Small intestine (tissue), 7 donors: ENCODE measurements around the gene MAPKAPK2. TPM values are rescaled to one million over a fixed set of nuclear protein-coding genes. Genes with fewer than 3 reads are reported as not detected.
A peak's percentile ranks its signal among the peaks of the same experiment; 100 is the strongest.

Experiments
- DNase-seq, 2 donors: peaks; one replicate each; pipeline versions ENCODE4 v3.0.0 to v3.0.0-alpha.2; 2013
- FAIRE-seq: peaks from 2 replicates; lab custom pipeline; 2012; peaks lifted over from hg19 to GRCh38; lab: Jason Lieb, UNC
- H3K27ac ChIP-seq, 3 donors: one replicate each; pipeline ENCODE4 v1.5.1; 2013; ENCODE audit warnings: low read length in 2 of 3, mild to moderate bottlenecking in 2 of 3, control low read depth in 1 of 3, inconsistent platforms in 1 of 3, low read depth in 1 of 3, moderate library complexity in 1 of 3
- H3K27me3 ChIP-seq, 3 donors: one replicate each; pipeline ENCODE4 v1.6.1; 2013; ENCODE audit warnings: low read length in 3 of 3, inconsistent platforms in 1 of 3; ENCODE audit not compliant: control insufficient read depth in 3 of 3, insufficient read depth in 3 of 3
- H3K36me3 ChIP-seq, 3 donors: one replicate each; pipeline ENCODE4 v1.6.1; 2013; ENCODE audit warnings: low read length in 3 of 3, inconsistent platforms in 1 of 3, low read depth in 1 of 3, mild to moderate bottlenecking in 1 of 3, moderate library complexity in 1 of 3; ENCODE audit not compliant: control insufficient read depth in 3 of 3, insufficient read depth in 2 of 3
- H3K4me1 ChIP-seq, 3 donors: one replicate each; pipeline ENCODE4 v1.6.1; 2013; ENCODE audit warnings: low read length in 2 of 3, inconsistent platforms in 1 of 3, low read depth in 1 of 3, mild to moderate bottlenecking in 1 of 3, moderate library complexity in 1 of 3; ENCODE audit not compliant: control insufficient read depth in 3 of 3, insufficient read depth in 2 of 3
- H3K4me3 ChIP-seq, 3 donors: one replicate each; pipeline ENCODE4 v1.5.1; 2013; ENCODE audit warnings: low read length in 3 of 3, control low read depth in 1 of 3, inconsistent platforms in 1 of 3, low read depth in 1 of 3, mild to moderate bottlenecking in 1 of 3, moderate library complexity in 1 of 3
- H3K9me3 ChIP-seq, 2 donors: one replicate each; pipeline ENCODE4 v1.6.1; 2013; ENCODE audit warnings: low read depth in 1 of 2, low read length in 1 of 2; ENCODE audit not compliant: control insufficient read depth in 2 of 2, insufficient read depth in 1 of 2
- WGBS, 3 donors: extraction: QIAGEN DNeasy Blood & Tissue Kit; methylation state at CpG; one replicate each; pipeline ENCODE4 v1.1.7; 2013; 5-methylcytosine and 5-hydroxymethylcytosine counted together
- polyA plus RNA-seq, 4 donors: library from polyadenylated mRNA; stranded (reverse) in 3 of 4; unstranded in 1 of 4; fragments of 200-250 nt in 3 of 4; fragments of 120-200 nt in 1 of 4; gene quantifications; one replicate each; pipeline versions ENCODE4 v1.2.1 to v1.2.3, GENCODE V29; 2013
- donor health status: healthy with polysubstance abuse.
- donor health status: control.
- donor health status: control.
- donor health status: Bipolar disorder and iron deficiency.
- donor health status: healthy.

MAPKAPK2 gene
- polyA plus RNA-seq, 4 donors = 56.4 to 93.5 (median 71.3) TPM

DNA sequence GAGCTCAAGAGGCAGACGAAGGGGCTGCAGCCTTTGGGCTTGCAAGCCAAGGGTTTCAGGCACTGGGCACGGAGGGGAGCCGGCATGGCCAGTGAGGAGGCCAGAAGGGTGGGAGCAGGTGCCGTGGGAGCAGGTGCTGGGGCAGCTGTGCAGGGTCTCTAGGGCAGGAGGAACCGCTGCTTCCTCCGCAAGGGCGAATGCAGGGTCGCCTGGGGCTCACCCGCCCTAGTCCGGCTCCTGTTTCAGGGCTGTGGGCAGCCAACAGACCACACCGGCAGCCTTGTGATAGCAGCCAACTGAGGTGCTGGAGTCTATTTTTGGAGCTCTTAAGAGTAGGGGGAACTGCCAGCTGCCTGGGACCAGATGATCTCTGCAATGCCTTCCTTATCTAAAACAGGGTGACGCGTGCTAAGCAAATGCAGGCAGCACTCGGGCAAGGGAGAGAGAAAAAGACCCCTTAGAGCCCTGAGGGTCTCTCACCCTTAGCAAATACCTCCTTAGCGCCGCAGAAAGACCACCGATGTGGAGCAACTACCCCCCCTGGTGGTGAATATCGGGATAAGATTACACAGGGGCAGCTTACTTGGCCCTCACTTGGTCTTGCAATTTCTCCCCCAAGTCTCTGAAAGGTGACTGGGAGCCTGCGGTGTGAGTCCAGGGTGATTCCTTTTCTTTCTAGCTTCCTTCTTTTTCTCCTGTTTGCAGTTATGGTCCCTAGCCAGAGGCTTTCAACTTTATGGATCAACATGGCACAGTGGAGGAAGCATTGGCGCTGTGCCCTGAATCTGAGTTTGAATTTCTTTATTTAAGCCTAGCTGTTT lies 20.7 kb upstream of the MAPKAPK2 start:
- 14 to 28% (median 26%) methylated on average over 20 of the region's 20 CpGs for WGBS, 3 donors
- peaks cover 3 to 16% (median 5%) of the 10 kb centered on the region in 3 donors for H3K4me1 ChIP-seq
- FAIRE-seq (no peak), DNase-seq (peak; percentile 62 to 81)
- no peaks in the 10 kb centered on the region for H3K36me3 ChIP-seq
- no peaks in the 10 kb centered on the region for H3K9me3 ChIP-seq
- H3K27ac ChIP-seq = no peak overlapping the region
- peaks cover 0 to 7% (median 0%) of the 10 kb centered on the region in 3 donors for H3K27me3 ChIP-seq
- H3K4me3 ChIP-seq = no peak overlapping the region

GRCh38 chr1:206664740-206665139 lies 20.0 kb upstream of the MAPKAPK2 start:
- FAIRE-seq (no peak), DNase-seq (no peak)
- Histone ChIP-seq H3K4me1 (peaks cover 1 to 9% (median 4%) of the 10 kb centered on the region in 3 donors), H3K36me3 (no peaks in the 10 kb centered on the region), H3K27me3 (peaks cover 0 to 7% (median 0%) of the 10 kb centered on the region in 3 donors), H3K9me3 (no peaks in the 10 kb centered on the region), H3K4me3 (no peak overlapping the region), H3K27ac (no peak overlapping the region)
- 59 to 65% (median 62%) methylated on average over 6 of the region's 6 CpGs for WGBS, 3 donors

- WGBS, 3 donors = 82 to 95% (median 93%) methylated on average over 3 of the region's 3 CpGs
- Histone ChIP-seq H3K27me3 (peaks cover 0 to 7% (median 0%) of the 10 kb centered on the region in 3 donors), H3K27ac (no peak overlapping the region), H3K9me3 (no peaks in the 10 kb centered on the region), H3K4me1 (peaks cover 0 to 7% (median 0%) of the 10 kb centered on the region in 3 donors), H3K4me3 (no peak overlapping the region), H3K36me3 (no peaks in the 10 kb centered on the region)
- DNase-seq = no peak
- FAIRE-seq = no peak
Observed at GRCh38 chr1:206666031-206666561, 18.6 kb upstream of the MAPKAPK2 start.

DNA sequence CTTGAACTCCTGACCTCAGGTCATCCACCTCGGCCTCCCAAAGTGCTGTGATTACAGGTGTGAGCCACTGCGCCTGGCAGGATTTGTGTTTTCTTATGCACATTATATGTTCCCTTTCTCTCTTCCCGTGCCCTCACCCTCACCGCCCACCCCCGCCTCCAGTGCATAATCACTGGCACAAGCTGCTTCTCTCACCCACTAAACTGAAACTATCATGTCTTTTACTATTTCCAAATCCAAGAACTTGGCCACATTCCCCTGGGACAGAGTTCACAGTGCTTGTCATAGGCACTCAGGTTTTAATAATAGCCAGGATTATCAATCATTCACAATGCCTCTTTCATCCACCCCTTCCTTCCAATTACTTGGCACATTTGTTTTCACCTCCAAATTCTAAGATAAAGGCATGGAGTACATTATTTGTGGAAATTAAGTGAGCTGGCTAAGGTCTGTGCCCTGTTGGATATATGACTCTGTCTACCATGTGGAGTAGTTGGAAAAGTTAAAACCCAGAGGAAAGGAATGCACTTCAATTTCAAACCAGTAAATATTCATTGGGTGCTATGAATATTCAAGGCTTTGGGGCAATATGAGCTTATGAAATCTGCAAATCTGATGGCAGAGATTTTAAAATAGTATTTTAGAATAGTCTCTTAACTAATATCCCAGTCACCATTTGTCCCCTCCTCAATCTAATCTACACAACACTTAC lies 17.6 kb upstream of the MAPKAPK2 start:
- H3K27ac ChIP-seq = no peak overlapping the region
- FAIRE-seq (no peak), DNase-seq (peak in 1 of 2 donors; percentile 77)
- 11 to 61% (median 41%) methylated on average over 5 of the region's 5 CpGs for WGBS, 3 donors
- H3K4me1 ChIP-seq = peaks cover 2 to 16% (median 3%) of the 10 kb centered on the region in 3 donors
- H3K36me3 ChIP-seq = no peaks in the 10 kb centered on the region
- H3K9me3 ChIP-seq = no peaks in the 10 kb centered on the region
- peaks cover 0 to 7% (median 0%) of the 10 kb centered on the region in 3 donors for H3K27me3 ChIP-seq
- H3K4me3 ChIP-seq = no peak overlapping the region

DNA sequence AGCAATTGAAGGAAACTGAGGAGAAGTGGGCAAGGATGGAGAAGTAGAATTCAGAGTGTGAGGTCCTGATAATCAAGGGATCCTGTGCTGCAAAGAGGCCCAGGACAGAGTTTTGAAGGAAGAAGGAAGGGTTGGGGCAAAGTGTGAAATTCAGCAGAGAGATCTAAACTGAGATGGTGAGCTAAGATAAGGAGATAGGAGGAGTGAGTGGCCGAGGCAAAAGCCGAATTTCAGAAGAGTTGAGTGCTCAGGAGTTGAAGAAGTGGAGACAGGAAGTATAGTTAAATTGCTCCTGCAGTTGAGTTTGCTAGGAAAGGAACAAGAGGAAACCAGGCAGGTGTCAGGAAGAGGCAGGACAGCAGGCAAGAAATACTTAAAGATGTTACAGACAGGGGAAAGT lies 16.4 kb upstream of the MAPKAPK2 start:
- WGBS, 3 donors = 26 to 30% (median 30%) methylated on average over 2 of the region's 2 CpGs
- Histone ChIP-seq H3K4me3 (no peak overlapping the region), H3K4me1 (peaks cover 4 to 28% (median 13%) of the 10 kb centered on the region in 3 donors), H3K27ac (no peak overlapping the region), H3K9me3 (no peaks in the 10 kb centered on the region), H3K27me3 (peaks cover 0 to 7% (median 0%) of the 10 kb centered on the region in 3 donors), H3K36me3 (no peaks in the 10 kb centered on the region)
- no peak for DNase-seq
- no peak for FAIRE-seq

GRCh38 chr1:206668874-206669410 lies 15.8 kb upstream of the MAPKAPK2 start:
- H3K9me3 ChIP-seq = no peaks in the 10 kb centered on the region
- FAIRE-seq (no peak), DNase-seq (no peak)
- H3K27me3 ChIP-seq = peaks cover 0 to 2% (median 0%) of the 10 kb centered on the region in 3 donors
- H3K27ac ChIP-seq = no peak overlapping the region
- H3K36me3 ChIP-seq = no peaks in the 10 kb centered on the region
- H3K4me1 ChIP-seq = peaks cover 8 to 29% (median 17%) of the 10 kb centered on the region in 3 donors
- H3K4me3 ChIP-seq = no peak overlapping the region
- 79 to 89% (median 85%) methylated on average over 6 of the region's 6 CpGs for WGBS, 3 donors

DNA sequence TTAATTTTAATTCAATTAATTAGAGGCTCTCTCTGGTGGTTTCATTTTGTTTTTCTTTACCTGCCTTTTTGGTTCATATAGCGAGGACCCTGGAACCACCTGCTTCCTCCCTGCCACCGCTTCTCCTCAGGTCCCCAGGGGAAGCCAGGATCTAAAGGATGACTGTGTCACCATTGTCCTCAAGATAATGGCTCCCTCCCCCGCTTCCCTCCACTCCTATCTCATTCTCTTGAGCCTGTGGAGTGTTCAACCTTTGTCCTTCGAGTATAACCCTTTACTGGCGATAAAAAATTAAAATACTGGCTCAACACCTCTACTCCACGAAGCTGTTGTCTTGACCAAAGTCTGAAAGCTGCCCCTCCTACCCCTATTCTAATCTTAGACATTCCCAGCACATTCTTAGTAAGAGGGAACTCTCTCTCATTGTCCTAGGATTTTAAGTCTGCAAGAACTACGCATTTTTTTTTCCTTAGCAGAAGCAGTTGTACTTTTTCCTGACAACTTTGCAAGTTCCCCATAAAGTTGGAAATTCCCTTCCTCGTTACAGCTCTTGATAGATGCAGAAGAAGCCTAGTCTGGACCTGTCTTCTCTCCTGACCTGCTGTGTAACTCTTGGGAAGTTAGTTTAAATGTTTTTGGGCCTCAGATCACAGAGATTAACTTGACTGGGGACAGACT lies 12.6 kb upstream of the MAPKAPK2 start:
- H3K4me1 ChIP-seq = peaks cover 14 to 43% (median 20%) of the 10 kb centered on the region in 3 donors
- peak; percentile 91 to 95 for DNase-seq
- no peaks in the 10 kb centered on the region for H3K9me3 ChIP-seq
- 12 to 34% (median 26%) methylated on average over 8 of the region's 8 CpGs for WGBS, 3 donors
- H3K4me3 ChIP-seq = peak overlapping the region in 1 of 3 donors; percentile 16
- no peaks in the 10 kb centered on the region for H3K36me3 ChIP-seq
- H3K27me3 ChIP-seq = no peaks in the 10 kb centered on the region
- H3K27ac ChIP-seq = peak overlapping the region; percentile 81 to 84 (median 83)
- no peak for FAIRE-seq
